Neural progenitor cell (in vitro differentiated cells): ENCODE results near the gene ZNF785. TPM values are rescaled to one million over a fixed set of nuclear protein-coding genes. Genes with fewer than 3 reads are reported as not detected.

Experiments
- DNase-seq: peaks from one replicate; pipeline ENCODE4 v3.0.0-alpha.2; 2016; ENCODE audit warnings: low spot score
- H2AFZ ChIP-seq: fragments of 200-600 bp; sonication (generic); replicated peaks from 2 replicates; pipeline ENCODE4 v1.6.1; 2016; ENCODE audit warnings: antibody characterized with exemption
- H3F3A ChIP-seq: fragments of 200-600 bp; sonication (generic); 2 replicates; pipeline ENCODE4 v1.6.1; 2016; ENCODE audit warnings: antibody characterized with exemption, low read depth
- H3K27ac ChIP-seq: fragments of 200-600 bp; sonication (generic); 2 replicates; pipeline ENCODE4 v1.5.1; 2016; ENCODE audit warnings: mild to moderate bottlenecking
- H3K27me3 ChIP-seq: fragments of 200-600 bp; sonication (generic); 2 replicates; pipeline ENCODE4 v1.6.1; 2016; ENCODE audit warnings: mild to moderate bottlenecking, moderate library complexity
- H3K36me3 ChIP-seq: fragments of 200-600 bp; sonication (generic); 2 replicates; pipeline ENCODE4 v1.5.1; 2016
- H3K4me1 ChIP-seq: fragments of 200-600 bp; sonication (generic); 2 replicates; pipeline ENCODE4 v1.6.1; 2016; ENCODE audit warnings: mixed run types
- H3K4me2 ChIP-seq: fragments of 200-600 bp; sonication (generic); 2 replicates; pipeline ENCODE4 v1.6.1; 2016
- H3K4me3 ChIP-seq: fragments of 200-600 bp; sonication (generic); 2 replicates; pipeline ENCODE4 v1.5.1; 2016
- H3K79me2 ChIP-seq: fragments of 200-600 bp; sonication (generic); 2 replicates; pipeline ENCODE4 v1.6.1; 2016; ENCODE audit warnings: low read depth
- H3K9ac ChIP-seq: fragments of 200-600 bp; sonication (generic); 2 replicates; pipeline ENCODE4 v1.6.1; 2016
- H3K9me3 ChIP-seq: fragments of 200-600 bp; sonication (generic); 2 replicates; pipeline ENCODE4 v1.5.1; 2016; ENCODE audit warnings: low read depth
- H4K20me1 ChIP-seq: fragments of 200-600 bp; sonication (generic); 2 replicates; pipeline ENCODE4 v1.6.1; 2016; ENCODE audit warnings: low read depth
- H3K27ac Mint-ChIP-seq: 3 replicates; pipeline ENCODE4 v1.8.0; 2021; ENCODE audit warnings: mixed read lengths
- H3K27me3 Mint-ChIP-seq: 2 replicates; pipeline ENCODE4 v1.8.0; 2022; ENCODE audit warnings: low read depth, mild to moderate bottlenecking, inconsistent platforms, moderate library complexity, mixed read lengths; ENCODE audit not compliant: insufficient read depth
- H3K36me3 Mint-ChIP-seq: 3 replicates; pipeline ENCODE4 v1.8.0; 2021; ENCODE audit warnings: mixed read lengths
- H3K4me1 Mint-ChIP-seq: 3 replicates; pipeline ENCODE4 v1.8.0; 2021; ENCODE audit warnings: mixed read lengths
- H3K4me3 Mint-ChIP-seq: 3 replicates; pipeline ENCODE4 v1.8.0; 2021; ENCODE audit warnings: mild to moderate bottlenecking, moderate library complexity, mixed read lengths
- H3K9me3 Mint-ChIP-seq: 3 replicates; pipeline ENCODE4 v1.8.0; 2020; ENCODE audit warnings: mixed read lengths
- EZH2 ChIP-seq: fragments of 200-600 bp; sonication (generic); IDR thresholded peaks from 2 replicates; pipeline ENCODE4 v1.6.1; 2017; ENCODE audit warnings: antibody characterized with exemption, mild to moderate bottlenecking, moderate library complexity
- EZH2phosphoT487 ChIP-seq: fragments of 200-600 bp; sonication (generic); IDR thresholded peaks from 2 replicates; pipeline ENCODE4 v1.6.1; 2017; ENCODE audit warnings: antibody characterized with exemption
- total RNA-seq: library from RNA; depleted of rRNA; stranded (reverse); fragments of >200 nt; gene quantifications from 2 replicates; pipeline ENCODE4 v1.2.3, GENCODE V29; 2015; ENCODE audit warnings: low replicate concordance
- TF ChIP-seq, protein P1 (sequence below): fragments of 200-600 bp; sonication (generic); IDR thresholded peaks from 2 replicates; pipeline ENCODE4 v1.5.1; 2017; ENCODE audit warnings: antibody characterized with exemption, mild to moderate bottlenecking

ZNF785 gene
- total RNA-seq, 1 donor from 2014 or later = 19.5 TPM

GRCh38 chr16:30551781-30552180 is 33.7 kb downstream of the ZNF785 start:
- no peaks in the 10 kb centered on the region for H3K36me3 ChIP-seq
- no peak for TF ChIP-seq EZH2phosphoT487
- TF ChIP-seq EZH2 = no peak
- TF ChIP-seq, protein P1, sequence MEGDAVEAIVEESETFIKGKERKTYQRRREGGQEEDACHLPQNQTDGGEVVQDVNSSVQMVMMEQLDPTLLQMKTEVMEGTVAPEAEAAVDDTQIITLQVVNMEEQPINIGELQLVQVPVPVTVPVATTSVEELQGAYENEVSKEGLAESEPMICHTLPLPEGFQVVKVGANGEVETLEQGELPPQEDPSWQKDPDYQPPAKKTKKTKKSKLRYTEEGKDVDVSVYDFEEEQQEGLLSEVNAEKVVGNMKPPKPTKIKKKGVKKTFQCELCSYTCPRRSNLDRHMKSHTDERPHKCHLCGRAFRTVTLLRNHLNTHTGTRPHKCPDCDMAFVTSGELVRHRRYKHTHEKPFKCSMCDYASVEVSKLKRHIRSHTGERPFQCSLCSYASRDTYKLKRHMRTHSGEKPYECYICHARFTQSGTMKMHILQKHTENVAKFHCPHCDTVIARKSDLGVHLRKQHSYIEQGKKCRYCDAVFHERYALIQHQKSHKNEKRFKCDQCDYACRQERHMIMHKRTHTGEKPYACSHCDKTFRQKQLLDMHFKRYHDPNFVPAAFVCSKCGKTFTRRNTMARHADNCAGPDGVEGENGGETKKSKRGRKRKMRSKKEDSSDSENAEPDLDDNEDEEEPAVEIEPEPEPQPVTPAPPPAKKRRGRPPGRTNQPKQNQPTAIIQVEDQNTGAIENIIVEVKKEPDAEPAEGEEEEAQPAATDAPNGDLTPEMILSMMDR = no peak
- no peak overlapping the region for H3K9ac ChIP-seq
- no peaks in the 10 kb centered on the region for H3K4me1 ChIP-seq
- H3K27me3 Mint-ChIP-seq = peaks cover 6% of the 10 kb centered on the region
- no peaks in the 10 kb centered on the region for H3K9me3 ChIP-seq
- no peak overlapping the region for H3K27ac Mint-ChIP-seq
- H3K4me3 ChIP-seq = no peak overlapping the region
- DNase-seq = no peak
- peaks cover 21% of the 10 kb centered on the region for H3K36me3 Mint-ChIP-seq
- H3F3A ChIP-seq = no peaks in the 10 kb centered on the region
- peaks cover 11% of the 10 kb centered on the region for H3K4me1 Mint-ChIP-seq
- no peaks in the 10 kb centered on the region for H3K27me3 ChIP-seq
- H2AFZ ChIP-seq = no peak overlapping the region
- no peaks in the 10 kb centered on the region for H4K20me1 ChIP-seq
- peaks cover 2% of the 10 kb centered on the region for H3K9me3 Mint-ChIP-seq
- peaks cover 11% of the 10 kb centered on the region for H3K79me2 ChIP-seq
- H3K4me2 ChIP-seq = no peak overlapping the region
- no peak overlapping the region for H3K27ac ChIP-seq
- H3K4me3 Mint-ChIP-seq = no peak overlapping the region

- Histone ChIP-seq H3K27ac (no peak overlapping the region), H3K9me3 (no peaks in the 10 kb centered on the region), H3K4me2 (no peak overlapping the region), H3K27me3 (no peaks in the 10 kb centered on the region), H3F3A (no peaks in the 10 kb centered on the region), H3K4me3 (no peak overlapping the region), H3K4me1 (peaks cover 7% of the 10 kb centered on the region), H4K20me1 (no peaks in the 10 kb centered on the region), H2AFZ (no peak overlapping the region), H3K36me3 (no peaks in the 10 kb centered on the region), H3K79me2 (peaks cover 3% of the 10 kb centered on the region), H3K9ac (no peak overlapping the region)
- Mint-ChIP-seq H3K4me3 (no peak overlapping the region), H3K36me3 (peaks cover 6% of the 10 kb centered on the region), H3K27me3 (peaks cover 6% of the 10 kb centered on the region), H3K27ac (peak overlapping the region; percentile 8), H3K4me1 (peaks cover 10% of the 10 kb centered on the region), H3K9me3 (peaks cover 2% of the 10 kb centered on the region)
- TF ChIP-seq EZH2phosphoT487 (no peak), EZH2 (no peak)
- TF ChIP-seq, protein P1 = no peak
- DNase-seq = no peak
Observed at GRCh38 chr16:30548416-30549253, 36.9 kb downstream of the ZNF785 start.

DNA sequence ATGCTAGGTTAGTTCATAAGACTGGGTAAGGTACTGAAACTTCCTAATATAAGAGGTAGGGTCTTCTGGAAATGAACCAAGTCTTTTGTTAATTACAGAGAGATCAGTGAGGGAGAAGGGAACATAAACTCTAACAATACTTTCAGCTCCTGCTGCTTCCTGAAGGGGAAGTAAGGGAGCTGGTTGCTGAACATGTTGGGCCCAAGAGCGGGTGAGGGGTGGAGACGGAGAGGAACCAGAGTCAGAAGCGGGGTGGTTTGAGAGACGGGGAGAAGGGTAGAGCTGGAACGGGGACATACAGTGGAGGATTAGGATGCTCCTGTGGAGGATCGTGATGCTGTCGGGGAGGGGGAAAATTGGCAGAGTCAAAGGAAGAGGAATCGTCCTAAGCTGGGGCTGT is 39.4 kb downstream of the ZNF785 start:
- Histone ChIP-seq H3K4me1 (peaks cover 28% of the 10 kb centered on the region), H3K27ac (no peak overlapping the region), H3K9me3 (no peaks in the 10 kb centered on the region), H3K79me2 (peaks cover 5% of the 10 kb centered on the region), H3K27me3 (no peaks in the 10 kb centered on the region), H3K9ac (no peak overlapping the region), H3K4me3 (no peak overlapping the region), H3K36me3 (no peaks in the 10 kb centered on the region), H3K4me2 (no peak overlapping the region), H4K20me1 (no peaks in the 10 kb centered on the region), H2AFZ (no peak overlapping the region), H3F3A (peaks cover 6% of the 10 kb centered on the region)
- Mint-ChIP-seq H3K9me3 (peaks cover 2% of the 10 kb centered on the region), H3K27ac (peak overlapping the region; percentile 18), H3K4me1 (peaks cover 10% of the 10 kb centered on the region), H3K4me3 (no peak overlapping the region), H3K27me3 (peaks cover 2% of the 10 kb centered on the region), H3K36me3 (no peaks in the 10 kb centered on the region)
- TF ChIP-seq EZH2 (no peak), EZH2phosphoT487 (no peak)
- TF ChIP-seq, protein P1 = no peak
- DNase-seq = no peak
